ENCODE results near the gene PAQR3.

The PAQR3 gene

GRCh38 chr4:78945651-78946179 is 6.5 kb upstream of the PAQR3 start (continued):
- TF ChIP-seq ZNF777 (tag by site-specific recombination; IDR thresholded peaks at IDR 0.05; ENCODE audit: borderline replicate concordance) (no peak), ZNF433 (tag by site-specific recombination; IDR thresholded peaks at IDR 0.05; ENCODE audit: low read depth) (no peak), ZNF132 (tag by site-specific recombination; IDR thresholded peaks at IDR 0.05; ENCODE audit: borderline replicate concordance) (no peak), KLF8 (tag by site-specific recombination; IDR thresholded peaks at IDR 0.05) (no peak)

GRCh38 chr4:78944381-78944780 is 5.1 kb upstream of the PAQR3 start:
- Histone ChIP-seq H3K36me3 (ENCODE audit: control insufficient read depth in 2 of 2, insufficient read depth in 1 of 2, low read length in 2 of 2) (no peaks in the 10 kb centered on the region), H3K9me3 (ENCODE audit: control insufficient read depth, insufficient read depth, low read depth, low read length) (no peaks in the 10 kb centered on the region), H3K4me3 (ENCODE audit: low read depth, low read length) (no peak overlapping the region), H3K4me1 (ENCODE audit: control insufficient read depth, insufficient read depth, low read length) (no peaks in the 10 kb centered on the region), H3K27ac (ENCODE audit: extremely low read depth, low read depth, low read length) (no peak overlapping the region)
- POLR2A ChIA-PET, result no interaction called here
- TF ChIP-seq ZNF513 (tag by site-specific recombination; IDR thresholded peaks at IDR 0.05) (no peak), ZNF580 (tag by site-specific recombination; IDR thresholded peaks at IDR 0.05) (no peak), SP7 (tag by site-specific recombination; IDR thresholded peaks at IDR 0.05) (no peak), ZBTB21 (tag by site-specific recombination; IDR thresholded peaks at IDR 0.05) (no peak), ZNF792 (tag by site-specific recombination; IDR thresholded peaks at IDR 0.05) (no peak), ZNF174 (tag by site-specific recombination; IDR thresholded peaks at IDR 0.05) (no peak), AEBP2 (tag by site-specific recombination; IDR thresholded peaks at IDR 0.05; ENCODE audit: borderline replicate concordance) (no peak), ZNF311 (tag by site-specific recombination; IDR thresholded peaks at IDR 0.05; ENCODE audit: borderline replicate concordance) (no peak), ZNF248 (tag by site-specific recombination; IDR thresholded peaks at IDR 0.05) (no peak), ZBTB26 (tag by site-specific recombination; optimal IDR thresholded peaks at IDR 0.05) (no peak), ZNF10 (tag by site-specific recombination; IDR thresholded peaks at IDR 0.05) (no peak), ZNF404 (tag by site-specific recombination; IDR thresholded peaks at IDR 0.05) (no peak), ZSCAN18 (tag by site-specific recombination; IDR thresholded peaks at IDR 0.05) (no peak), REST (tag by site-specific recombination; IDR thresholded peaks at IDR 0.05) (no peak), SCRT2 (tag by site-specific recombination; IDR thresholded peaks at IDR 0.05) (no peak), KLF8 (tag by site-specific recombination; IDR thresholded peaks at IDR 0.05) (no peak), YY2 (tag by site-specific recombination; IDR thresholded peaks at IDR 0.05) (no peak), ZNF16 (tag by site-specific recombination; IDR thresholded peaks at IDR 0.05; ENCODE audit: low read depth) (no peak)
- CTCF ChIA-PET, result no interaction called here

Measured in HEK293 (cell line).